Colonic mucosa (tissue), 2 donors: ENCODE results near the gene CCDC78. TPM values are rescaled to one million over a fixed set of nuclear protein-coding genes. Genes with fewer than 3 reads are reported as not detected.

Experiments
- microRNA-seq: library from miRNA; unstranded; fragments of <30 nt; microRNA quantifications from one replicate; pipeline ENCODE4, GENCODE V29; 2019
- total RNA-seq, 2 donors: library from RNA; stranded (reverse); fragmentation: NEBNext Ultra II Directional in 1 of 2; extraction: Animal tissue kit (Norgen Biotek cat#: 25700) in 1 of 2; gene quantifications; one replicate each; pipeline ENCODE4 v1.2.1, GENCODE V29; 2021
- donor health status: DM: no; HTN: no; CAD: no.
- donor health status: DM: no; HTN: no; CAD: no.

Gene CCDC78
- total RNA-seq, 2 donors from 2014 or later, result 0.37 to 3.7 TPM

Small RNAs within 50 kb of the gene (microRNA-seq; reads per million reads assigned to microRNA genes)
- not detected for gene MIR662

Other genes with a start within 250 kb of the CCDC78 start
- gene CAPN15, start 198.7 kb downstream of the CCDC78 start, total RNA-seq, result 100 to 1,000 TPM in 1 of 2 donors, 10 to 100 TPM in 1; 74.6 to 139 TPM
- not detected for gene PRR35, start 166.0 kb downstream of the CCDC78 start, total RNA-seq
- gene NHLRC4, start 159.4 kb downstream of the CCDC78 start, total RNA-seq, result under 1 TPM; 0.32 to 0.35 TPM
- gene PIGQ, start 156.5 kb downstream of the CCDC78 start, total RNA-seq, result 10 to 100 TPM; 25.6 to 59.3 TPM
- gene RAB40C, start 136.4 kb downstream of the CCDC78 start, total RNA-seq, result 10 to 100 TPM; 34.9 to 38.5 TPM
- 1 to 10 TPM in 1 of 2 donors, under 1 TPM in 1; 0.80 to 1.1 TPM for gene WFIKKN1, start 95.5 kb downstream of the CCDC78 start, total RNA-seq
- gene METTL26, start 90.1 kb downstream of the CCDC78 start, total RNA-seq, result 100 to 1,000 TPM in 1 of 2 donors, 10 to 100 TPM in 1; 43.7 to 102 TPM
- gene MCRIP2, start 84.6 kb downstream of the CCDC78 start, total RNA-seq, result 100 to 1,000 TPM; 132 to 158 TPM
- gene WDR90, start 77.1 kb downstream of the CCDC78 start, total RNA-seq, result 100 to 1,000 TPM in 1 of 2 donors, 10 to 100 TPM in 1; 25.1 to 122 TPM
- gene RHOT2, start 58.3 kb downstream of the CCDC78 start, total RNA-seq, result 100 to 1,000 TPM; 112 to 182 TPM
- gene RHBDL1, start 50.8 kb downstream of the CCDC78 start, total RNA-seq, result 1 to 10 TPM; 4.0 to 5.7 TPM
- 100 to 1,000 TPM in 1 of 2 donors, 10 to 100 TPM in 1; 96.7 to 159 TPM for gene STUB1, start 46.0 kb downstream of the CCDC78 start, total RNA-seq
- 10 to 100 TPM; 40.7 to 72.1 TPM for gene JMJD8, start 42.1 kb downstream of the CCDC78 start, total RNA-seq
- gene WDR24, start 36.0 kb downstream of the CCDC78 start, total RNA-seq, result 10 to 100 TPM in 1 of 2 donors, 1 to 10 TPM in 1; 8.5 to 18.8 TPM
- gene FBXL16, start 20.6 kb downstream of the CCDC78 start, total RNA-seq, result 1 to 10 TPM; 2.0 to 2.2 TPM
- gene METRN, start 11.3 kb downstream of the CCDC78 start, total RNA-seq, result 10 to 100 TPM; 23.3 to 50.0 TPM
- gene ANTKMT, start 5.3 kb downstream of the CCDC78 start, total RNA-seq, result 10 to 100 TPM; 42.1 to 83.1 TPM
- 10 to 100 TPM in 1 of 2 donors, 1 to 10 TPM in 1; 2.6 to 13.0 TPM for gene HAGHL, start 663 bp upstream of the CCDC78 start, total RNA-seq
- gene CIAO3, start 14.6 kb upstream of the CCDC78 start, total RNA-seq, result 10 to 100 TPM; 29.2 to 62.1 TPM
- 1 to 10 TPM; 1.4 to 1.8 TPM for gene MSLN, start 34.3 kb upstream of the CCDC78 start, total RNA-seq
- gene RPUSD1, start 61.9 kb upstream of the CCDC78 start, total RNA-seq, result 10 to 100 TPM; 17.3 to 35.6 TPM
- gene CHTF18, start 62.2 kb upstream of the CCDC78 start, total RNA-seq, result 100 to 1,000 TPM in 1 of 2 donors, 10 to 100 TPM in 1; 16.5 to 111 TPM
- under 1 TPM in 1 of 2 donors, not detected in 1; 0.24 TPM for gene GNG13, start 74.3 kb upstream of the CCDC78 start, total RNA-seq
- gene LMF1, start 244.5 kb upstream of the CCDC78 start, total RNA-seq, result 10 to 100 TPM in 1 of 2 donors, 1 to 10 TPM in 1; 8.4 to 12.8 TPM